Hematopoietic multipotent progenitor cell treated with erythropoietin and hydrocortisone succinate and interleukin-3 and kit ligand, for 6 days (in vitro differentiated cells): Measurements from ENCODE around the gene PDE9A.
A peak's percentile ranks its signal among the peaks of the same experiment; 100 is the strongest.

Experiments
- DNase-seq: peaks from one replicate; pipeline ENCODE4 v3.0.0-alpha.2; 2015

Gene PDE9A

DNA sequence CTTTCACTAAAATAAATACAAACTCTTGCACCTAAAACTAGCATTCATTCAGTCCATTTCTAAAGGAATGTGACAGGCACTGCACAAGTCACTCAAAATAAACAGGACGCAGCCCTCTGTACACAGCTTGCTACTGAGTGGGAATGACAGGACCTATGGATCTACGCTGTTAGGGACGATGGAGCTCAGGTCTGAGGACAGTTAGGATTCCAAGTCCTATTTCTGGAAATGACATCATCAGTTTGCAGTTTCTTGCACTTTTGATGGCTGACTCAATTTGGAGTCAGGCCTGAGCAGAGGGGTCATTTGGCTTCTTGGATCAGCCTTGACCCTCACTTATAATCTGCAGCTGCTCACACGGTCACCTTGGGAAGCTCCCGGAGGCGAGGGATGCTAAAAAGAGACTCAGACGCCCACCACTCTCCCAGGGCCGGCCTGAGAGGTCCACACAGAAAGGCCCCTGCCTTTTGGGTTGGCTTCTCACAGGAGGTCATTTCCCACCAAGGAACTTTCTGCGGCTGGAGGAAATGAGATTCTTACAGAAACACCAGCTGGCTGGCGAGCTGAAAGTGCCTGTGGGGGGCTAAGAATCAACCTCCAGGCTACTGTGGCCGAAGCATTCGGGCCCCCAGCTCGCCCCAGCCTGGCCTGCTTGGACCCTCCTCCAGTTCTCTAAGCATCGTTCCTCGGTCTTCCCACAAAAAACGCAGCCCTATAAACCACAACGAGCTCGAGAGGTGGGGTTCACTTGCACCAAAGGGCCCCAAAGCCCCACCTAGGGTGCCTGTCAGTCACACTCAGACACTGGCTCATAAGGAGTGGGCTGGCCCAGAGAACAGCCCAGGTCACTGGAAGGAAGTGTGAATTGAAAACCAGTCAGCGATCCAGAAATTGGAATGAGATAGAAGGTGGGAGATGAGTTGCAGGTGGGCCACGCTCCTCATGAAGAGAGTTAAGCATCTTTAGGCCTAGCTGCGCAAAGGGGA, 8.9 kb upstream of the PDE9A start:
- DNase-seq, result no peak

DNA sequence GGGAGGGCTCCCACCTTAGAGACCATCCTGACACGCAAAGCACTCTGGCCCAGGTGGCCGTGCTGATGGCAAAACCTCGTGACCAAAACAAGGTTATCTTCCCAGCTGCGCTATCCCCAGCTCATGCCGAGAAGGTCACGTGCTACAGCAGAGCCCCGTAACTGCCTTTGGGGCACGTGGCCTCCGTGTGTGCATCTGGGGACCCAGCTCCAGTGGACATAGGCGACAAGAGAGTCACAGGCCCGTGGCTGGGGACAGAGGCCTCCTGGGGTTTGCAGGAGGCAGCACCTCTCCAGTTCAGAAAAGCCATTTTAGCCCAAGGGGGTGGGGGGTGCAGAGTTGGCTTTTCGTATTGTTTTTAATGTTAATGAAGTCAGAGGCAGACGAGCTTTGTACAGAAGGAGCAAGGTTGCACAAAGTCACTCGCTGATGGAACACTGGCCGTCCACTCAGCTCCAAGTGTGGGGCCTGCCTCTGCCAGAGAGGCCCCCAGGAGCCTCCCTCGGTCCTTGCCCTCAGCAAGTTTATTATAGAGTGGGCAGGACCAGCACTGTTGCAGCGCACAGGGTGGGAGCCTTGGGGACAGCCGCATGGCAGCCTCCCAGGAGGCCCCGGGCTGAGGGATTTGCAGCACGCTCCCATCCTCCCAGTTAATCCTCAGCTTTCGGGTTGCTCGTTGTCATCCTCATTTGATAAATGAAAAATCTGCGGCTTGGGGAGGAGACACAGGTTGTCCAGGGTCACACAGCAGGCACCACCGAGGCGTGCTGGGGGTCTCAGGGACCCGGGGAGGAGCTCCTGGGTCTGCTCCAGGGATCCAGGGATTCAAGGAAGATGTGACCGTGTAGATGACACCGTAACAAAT, 8.0 kb upstream of the PDE9A start:
- no peak for DNase-seq

DNA sequence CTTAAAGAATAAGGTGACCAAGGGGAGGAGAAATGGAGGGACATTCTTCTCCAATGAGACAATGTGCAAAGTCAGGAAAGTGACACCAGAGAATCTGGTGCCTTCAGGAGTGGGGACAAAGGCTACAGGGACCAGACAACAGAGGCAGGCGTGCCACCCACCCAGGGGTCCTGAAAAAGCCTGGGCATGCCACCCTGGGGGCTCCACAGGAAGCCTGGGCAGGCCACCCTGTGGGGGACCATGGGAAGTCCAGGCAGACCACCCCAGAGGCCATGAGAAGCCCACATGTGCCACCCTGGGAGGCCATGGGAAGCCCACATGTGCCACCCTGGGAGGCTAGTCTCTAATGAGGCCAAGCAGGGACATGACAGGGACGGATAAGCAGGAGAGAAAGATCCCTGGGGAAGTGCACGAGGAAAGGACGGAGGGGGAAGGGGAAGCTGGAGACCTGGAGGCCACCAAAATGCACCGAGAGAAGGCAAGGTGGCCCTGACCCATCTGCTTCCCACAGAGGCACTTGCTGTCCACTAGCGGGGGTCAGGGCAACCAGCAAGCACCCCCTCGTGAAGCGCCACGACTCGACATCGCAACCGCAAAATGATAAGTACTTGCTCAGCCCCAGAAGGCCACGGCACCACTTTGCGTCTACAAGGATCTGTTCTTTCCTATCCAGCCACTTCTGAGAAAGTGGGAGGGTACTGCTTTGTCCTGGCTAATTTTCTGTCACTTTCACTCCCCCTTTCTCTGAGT, 7.2 kb upstream of the PDE9A start:
- no peak for DNase-seq

DNA sequence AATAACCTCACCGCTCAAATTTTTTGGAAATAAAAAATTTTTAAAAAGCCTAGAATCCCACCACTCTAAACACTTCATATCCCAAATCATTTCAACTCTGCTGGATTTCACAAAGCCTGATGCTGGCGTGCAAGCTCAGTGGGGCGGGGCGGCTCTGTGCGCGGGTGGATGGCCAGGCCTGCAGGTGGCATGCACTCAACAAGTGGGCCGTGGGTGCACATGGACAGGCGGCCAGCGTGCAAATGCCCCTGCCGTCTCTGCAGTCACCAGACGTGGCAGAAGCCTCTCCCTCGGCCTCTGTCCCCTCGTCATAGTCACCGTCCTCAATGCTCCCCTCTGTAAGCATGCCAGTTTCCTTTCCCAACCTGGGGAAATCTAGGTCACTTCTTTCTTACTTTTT, 6.6 kb upstream of the PDE9A start:
- DNase-seq, result no peak

DNA sequence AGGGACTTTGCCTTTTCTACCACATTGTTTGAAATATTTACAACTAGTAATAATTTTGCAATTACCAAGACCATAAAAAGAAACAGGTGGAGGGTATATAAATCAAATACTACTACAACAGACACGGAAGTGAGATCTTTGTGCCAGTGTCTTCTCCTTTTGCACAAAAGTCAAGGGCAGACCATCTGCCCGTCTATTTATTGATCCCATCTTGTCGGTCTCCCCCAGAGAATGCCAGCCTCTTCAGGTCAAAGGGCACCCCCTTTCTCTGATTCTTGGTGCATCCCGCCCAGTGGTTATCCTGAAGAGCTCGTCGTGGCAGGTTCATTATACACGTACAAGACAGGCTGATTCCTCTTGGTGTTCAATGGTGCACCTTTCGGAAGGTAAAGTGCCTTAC, 4.8 kb upstream of the PDE9A start:
- no peak for DNase-seq

DNA sequence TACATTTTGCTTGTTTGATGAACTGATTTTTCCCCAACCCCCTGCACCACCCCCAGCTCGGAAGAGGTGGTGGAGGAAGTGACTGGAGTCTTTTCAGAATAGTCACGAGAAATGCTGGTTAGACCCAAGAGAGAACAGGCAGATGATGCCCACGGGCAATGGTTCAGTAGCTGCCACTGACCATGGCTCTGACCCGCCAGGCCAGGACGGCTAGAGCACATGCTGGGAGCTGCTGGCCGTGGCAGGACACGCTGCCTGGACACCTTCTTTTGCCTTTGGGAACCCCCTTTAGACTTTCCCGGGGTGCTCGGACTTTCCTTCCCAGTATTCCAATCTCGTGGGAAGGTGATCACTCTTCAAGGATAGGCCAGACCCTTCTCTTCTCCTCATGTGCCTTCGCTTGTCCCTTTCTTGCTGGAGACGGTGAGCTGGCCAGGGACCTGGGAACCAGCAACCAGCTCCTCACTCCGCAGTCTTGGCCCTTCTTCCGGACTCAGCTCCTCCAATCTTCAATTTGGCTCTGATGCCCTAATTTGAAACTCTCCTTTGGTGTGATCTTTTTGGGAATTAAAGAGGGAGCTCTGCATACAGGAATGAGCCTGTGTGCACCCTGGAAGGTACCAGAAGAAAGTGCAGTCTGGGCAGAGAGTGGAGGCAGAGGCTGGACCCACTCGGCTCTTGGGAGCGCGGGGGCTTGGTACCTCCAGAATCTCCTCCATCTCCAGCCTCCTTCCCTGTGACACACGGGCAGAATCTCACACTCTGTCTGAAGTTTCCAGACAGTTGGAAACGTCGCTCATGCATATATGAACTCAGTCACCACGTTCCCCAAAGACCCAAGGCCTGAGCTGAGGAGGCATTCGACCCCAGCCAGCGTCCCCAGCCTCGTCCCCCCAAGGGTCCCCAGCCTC, 4.0 kb upstream of the PDE9A start:
- DNase-seq, result no peak

DNA sequence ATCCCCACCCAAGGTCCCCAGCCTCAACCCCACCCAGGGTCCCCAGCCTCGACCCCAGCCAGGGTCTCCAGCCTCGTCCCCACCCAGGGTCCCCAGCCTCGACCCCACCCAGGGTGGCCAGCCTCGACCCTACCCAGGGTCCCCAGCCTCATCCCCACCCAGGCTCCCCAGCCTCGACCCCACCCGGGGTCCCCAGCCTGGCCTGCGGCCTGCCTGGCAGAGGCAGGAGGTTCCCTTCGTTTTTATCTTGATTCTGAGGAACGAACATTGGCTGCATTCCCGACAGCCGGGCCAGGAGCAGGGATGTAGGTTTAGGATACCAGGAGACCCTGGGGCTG, 3.4 kb upstream of the PDE9A start:
- no peak for DNase-seq

DNA sequence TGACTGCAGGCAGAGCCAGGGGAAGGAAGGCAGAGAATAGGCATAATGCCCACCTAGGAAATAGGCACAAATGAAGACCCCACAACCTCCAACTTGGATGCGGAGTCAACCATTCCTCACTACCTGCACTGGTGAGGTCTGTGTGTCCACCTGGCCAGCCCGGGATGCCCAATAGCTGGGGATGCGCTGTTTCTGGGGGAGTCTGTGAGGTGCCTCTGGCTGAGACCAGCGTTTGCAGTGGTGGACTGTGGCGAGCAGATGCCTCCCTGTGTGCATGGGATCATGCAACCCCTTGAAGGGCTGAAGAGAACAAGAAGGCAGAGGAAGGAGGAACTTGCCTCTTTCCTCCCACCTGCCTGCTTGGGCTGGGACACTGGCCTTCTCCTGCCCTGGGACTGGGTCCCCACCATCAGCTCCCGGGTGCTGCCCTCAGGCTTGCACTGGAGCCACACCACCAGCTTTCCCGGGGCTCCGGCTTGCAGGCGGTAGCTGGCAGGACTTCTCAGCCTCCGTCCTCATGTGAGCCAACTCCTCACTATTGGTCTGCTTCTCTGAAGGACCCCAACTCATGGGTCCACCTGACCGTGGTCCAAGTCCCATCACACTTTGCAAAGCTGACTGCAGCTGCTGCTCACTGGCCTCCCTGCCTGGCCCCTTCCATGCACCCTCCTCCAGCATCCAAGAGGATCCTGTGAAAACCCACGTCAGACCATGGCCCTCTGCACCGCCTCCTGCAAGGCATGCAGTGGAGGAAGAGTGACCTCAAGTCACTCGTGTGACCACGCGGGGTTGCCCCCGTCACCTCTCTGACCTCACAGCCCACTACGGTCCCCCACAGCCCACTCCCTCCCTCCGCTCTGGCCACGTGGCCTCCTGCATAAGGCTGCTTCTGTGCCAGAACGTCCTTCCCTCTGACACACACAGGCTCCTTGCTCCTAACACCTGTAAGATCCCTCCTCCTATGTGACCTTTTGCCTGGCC, 2.7 kb upstream of the PDE9A start:
- DNase-seq, result no peak

DNA sequence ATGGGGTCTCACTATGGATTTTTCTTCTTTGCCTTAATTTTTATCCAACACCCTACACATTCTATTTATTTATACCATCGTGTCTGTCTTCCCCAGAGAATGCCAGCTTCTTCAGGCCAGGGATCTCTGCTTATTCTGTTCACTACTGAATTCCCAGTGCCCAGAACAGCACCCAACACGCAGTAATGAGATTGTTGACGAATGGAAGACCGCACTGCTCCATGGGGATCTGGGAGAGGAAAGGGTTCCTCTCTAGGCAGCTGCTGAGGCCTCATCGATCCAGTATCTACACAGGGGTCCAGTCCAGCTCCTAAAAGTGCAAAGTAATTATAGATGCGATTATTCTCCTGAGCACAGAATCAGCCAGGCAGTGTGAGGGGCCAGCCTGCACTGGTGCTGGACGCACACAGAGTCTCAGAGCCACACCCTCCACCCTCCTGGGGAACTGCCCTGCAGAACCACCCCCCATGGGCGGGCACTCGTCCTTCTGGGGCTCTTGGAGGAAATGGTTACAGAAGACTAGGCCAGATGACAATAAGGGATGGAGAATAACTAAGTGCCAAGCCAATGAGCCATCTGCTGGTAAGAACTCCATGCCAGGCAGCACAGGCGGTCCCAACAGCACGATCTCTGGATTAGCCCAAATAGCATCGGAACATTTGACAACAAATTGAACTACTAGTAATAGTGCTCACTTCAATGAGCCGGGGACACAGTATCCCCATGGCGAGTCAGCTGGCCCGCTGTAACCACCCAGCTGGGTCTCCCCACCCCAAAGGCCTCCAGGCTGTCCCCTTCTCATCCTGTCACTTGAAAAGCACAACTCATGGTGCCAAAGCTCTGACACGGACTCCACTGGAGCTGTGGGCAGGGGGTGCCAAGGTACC, 1.7 kb upstream of the PDE9A start:
- DNase-seq, result peak; percentile 45

DNA sequence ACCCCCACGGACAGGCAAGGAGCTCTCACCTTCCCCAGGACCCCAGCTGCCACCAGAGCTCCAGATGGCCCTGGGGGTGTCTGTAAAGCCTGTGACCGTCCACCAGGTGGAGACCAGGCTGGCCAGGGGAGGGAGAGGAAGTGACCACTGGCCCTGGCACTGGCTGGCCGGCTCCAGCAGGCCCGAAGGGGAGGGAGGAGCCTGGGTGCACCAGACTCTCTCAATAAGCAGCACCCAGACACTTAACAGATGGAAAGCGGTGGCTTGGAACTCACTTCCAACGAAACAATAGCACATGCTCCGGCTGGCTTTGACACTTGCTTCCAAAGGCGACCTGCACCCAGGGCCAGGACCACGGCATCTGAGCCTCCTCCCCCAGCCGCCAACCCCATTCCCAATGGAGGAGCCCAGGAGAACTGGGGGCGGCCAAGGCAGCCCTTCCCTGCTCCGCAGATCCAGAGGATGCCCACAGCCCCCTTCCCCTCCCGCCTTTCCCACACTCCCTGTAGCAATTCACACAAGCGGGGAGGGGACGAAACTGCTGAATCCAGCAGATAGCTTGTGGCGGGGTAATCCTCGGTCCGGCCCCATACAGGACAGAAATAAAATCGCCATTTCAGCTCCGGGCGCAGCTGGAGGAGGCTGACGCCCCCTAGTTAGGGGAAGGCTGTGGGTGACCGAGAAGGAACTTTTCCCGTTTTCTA, 742 bp upstream of the PDE9A start:
- DNase-seq, result no peak

DNA sequence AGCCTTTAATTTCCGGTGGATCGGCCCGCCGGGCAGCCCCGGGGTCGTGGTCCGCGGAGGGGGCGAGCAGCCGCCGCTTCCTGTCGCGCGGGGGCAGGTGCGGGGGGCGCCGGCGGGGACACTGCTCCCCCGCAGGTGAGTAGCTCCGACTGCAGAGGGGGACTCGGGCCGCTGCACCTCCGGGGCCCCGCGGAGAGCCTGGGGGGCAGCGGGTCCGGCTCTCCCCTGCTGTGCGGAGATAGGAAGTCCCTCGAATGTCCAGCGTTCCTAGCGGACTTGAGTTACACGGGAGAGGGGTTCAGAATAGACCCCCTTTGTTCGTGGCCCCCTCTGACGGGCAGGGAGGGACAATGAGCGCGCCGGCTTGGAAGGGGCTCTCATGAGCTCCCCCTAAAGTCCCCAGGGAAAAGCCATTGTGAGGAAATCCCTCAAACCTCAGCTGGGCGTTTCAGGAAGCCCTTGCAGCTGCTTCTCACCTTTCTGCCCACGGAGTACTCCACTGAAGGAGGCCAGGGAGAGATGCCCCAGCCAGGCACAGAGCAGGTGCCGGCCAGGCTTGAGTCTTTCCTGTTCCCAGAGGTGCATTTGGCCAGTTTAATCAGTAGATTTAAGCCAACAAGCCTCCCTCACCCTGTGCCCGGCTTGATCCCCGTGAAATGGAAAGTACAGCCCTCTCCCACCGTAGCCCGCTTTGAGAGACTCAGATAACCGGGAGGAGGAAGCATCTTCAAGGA, 925 bp downstream of the PDE9A start:
- DNase-seq, result no peak

DNA sequence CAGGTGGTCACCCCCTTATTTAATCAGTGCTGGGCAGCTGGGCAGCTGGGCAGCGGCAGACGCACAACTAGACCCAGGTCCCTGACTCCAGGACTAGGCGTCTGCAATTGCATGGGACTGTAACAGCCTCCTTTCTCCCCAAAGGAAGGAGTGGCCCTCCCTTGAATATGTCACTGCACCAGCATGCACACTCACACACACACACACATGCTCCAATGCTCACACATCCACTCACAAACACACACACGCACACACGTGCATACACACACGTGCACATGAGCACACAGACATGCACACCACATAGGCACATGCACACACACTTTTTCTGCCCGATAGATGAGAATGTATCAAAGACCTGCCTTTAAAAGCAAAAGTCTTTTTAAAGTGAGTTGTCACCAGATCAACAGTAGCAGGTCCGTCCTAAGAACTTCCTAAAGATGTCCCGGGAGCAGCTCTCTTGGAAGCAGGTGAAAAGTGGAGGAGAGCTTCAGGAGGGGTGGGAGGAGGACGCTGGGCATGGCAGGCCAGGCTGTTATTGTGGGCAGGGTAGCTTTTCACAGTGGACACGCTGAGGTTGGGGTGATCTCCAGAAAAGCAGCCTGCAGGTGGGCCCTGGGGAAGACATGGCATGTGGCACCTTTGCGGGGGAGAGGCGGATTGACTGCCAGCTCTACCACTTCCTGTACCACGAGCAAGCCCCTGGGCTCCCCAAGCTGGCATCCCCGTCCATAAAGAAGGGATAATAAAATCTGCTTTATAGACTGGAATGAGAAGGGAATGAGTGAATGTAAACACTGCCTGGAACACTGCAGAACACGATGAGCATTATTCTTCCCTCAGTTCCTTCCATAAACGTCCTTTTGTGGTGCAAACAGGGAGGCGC, 1.7 kb downstream of the PDE9A start:
- no peak for DNase-seq

DNA sequence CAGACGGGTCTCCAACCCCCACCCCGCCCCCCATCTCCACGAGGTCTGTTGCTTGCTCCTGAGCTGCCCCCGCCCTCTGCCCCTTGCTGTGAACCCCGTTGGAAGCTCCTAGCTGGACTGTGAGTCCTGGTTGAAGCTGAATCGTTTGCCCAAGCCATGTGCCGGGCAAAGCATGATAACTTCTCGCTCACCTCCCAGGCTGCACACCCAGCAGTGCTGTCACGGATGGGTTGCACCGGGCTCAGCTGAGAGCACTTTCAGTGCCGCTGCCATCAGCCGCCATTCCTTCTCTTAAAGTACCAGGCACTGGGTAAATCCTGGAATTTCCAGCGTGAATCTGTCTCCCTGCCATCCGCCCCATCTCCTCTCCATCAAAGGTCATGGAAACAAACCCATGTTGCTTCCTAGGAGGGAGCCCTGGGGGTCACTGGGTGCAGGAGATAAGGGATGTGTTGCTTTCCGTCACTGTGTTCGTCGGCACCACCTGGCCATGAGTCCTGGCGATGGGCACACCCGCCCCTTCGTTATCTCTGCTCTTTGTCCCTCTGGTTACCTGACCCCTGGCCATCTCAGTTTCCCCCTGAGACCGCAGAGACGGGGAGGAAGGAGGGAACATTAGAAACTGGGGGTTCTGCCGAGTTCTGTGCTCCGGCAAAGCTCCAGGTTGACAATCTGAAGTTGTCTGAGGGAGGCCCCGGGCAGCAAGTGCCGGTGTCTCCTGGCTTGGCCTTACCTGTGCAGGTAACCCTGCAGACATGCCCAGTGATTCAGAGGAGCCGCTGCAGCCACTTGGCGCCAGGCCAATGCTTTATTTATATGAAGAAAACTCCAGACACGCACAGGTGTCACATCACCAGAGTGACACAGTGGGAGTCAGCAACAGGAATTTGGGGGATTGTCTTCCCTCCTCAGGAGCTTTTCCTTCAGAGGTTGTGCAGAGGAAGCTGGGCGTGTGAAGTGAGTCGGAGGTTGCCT, 2.7 kb downstream of the PDE9A start:
- no peak for DNase-seq

DNA sequence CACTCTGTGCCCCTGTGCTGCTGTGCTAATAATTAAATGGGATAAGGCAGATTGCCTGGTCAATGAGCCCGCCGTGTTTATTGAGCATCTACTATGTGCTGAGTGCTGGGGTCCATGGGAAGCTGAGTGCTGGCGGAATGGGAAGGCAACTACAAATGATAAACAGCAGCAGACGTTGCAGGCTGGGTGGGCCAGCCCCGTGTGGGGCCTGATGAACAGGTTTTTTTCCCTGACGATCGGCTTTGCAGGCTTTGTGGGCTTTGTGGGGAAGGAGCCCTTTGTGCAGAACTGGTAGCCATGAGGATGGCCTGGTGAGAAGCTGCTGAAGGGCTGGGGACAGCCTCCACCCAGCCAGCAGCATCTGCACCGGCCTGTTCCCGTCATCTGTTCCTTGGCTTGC, 3.5 kb downstream of the PDE9A start:
- DNase-seq, result no peak

DNA sequence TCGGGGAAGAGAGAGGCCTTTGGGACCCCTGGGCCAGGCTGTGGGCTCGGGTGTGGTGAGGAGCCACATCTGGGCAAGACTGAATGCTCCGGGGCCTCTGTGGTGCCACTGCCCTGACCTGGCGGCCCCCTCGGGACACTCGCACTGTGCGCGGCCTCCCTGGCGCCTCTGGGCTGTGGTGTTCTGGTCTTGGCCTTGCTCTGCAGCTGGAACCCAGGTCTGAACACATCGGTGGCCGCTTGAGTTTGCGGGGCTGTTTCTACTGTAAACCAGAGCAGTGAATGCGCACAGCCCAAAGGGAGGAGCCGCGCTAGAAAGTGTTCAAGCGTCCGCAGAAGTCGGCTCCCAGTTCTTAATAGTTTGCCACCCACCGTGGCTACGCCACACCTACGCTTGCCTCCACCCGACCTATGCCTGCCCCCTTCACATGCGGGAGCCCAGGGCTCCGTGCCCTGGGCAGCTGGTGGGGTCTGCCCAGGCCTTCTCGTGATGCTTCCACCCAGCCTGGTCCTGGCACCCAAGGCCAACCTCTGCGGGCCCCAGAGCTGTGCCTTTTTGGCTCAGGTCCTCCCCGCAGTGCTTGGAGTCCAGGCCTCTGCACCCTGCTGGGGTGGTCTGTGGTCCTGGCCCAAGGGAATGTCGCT, 4.4 kb downstream of the PDE9A start:
- no peak for DNase-seq
